Loucy (cell line): Measurements from ENCODE around the gene PRKAB1.

Experiments
- H2AFZ ChIP-seq: fragments of 200-600 bp; sonication (generic); 2 replicates; pipeline ENCODE4 v1.6.0; 2016; ENCODE audit warnings: antibody characterized with exemption, mild to moderate bottlenecking, low read length, moderate library complexity
- H3F3A ChIP-seq: fragments of 200-600 bp; 2 replicates; pipeline ENCODE4 v1.6.0; 2016; ENCODE audit warnings: antibody characterized with exemption, low read depth, mild to moderate bottlenecking
- H3K27me3 ChIP-seq: fragments of 200-600 bp; sonication (generic); 2 replicates; pipeline ENCODE4 v1.6.1; 2014; ENCODE audit warnings: low read length, mild to moderate bottlenecking; ENCODE audit not compliant: insufficient read depth, poor library complexity, severe bottlenecking
- H3K36me3 ChIP-seq: fragments of 200-600 bp; sonication (generic); 2 replicates; pipeline ENCODE4 v1.6.1; 2016; ENCODE audit warnings: low read length; ENCODE audit not compliant: insufficient read depth
- H3K4me1 ChIP-seq: fragments of 200-600 bp; sonication (generic); 2 replicates; pipeline ENCODE4 v1.5.1; 2014; ENCODE audit warnings: low read length, mild to moderate bottlenecking; ENCODE audit not compliant: insufficient read depth, poor library complexity, severe bottlenecking
- H3K4me2 ChIP-seq: fragments of 200-600 bp; sonication (generic); 2 replicates; pipeline ENCODE4 v1.6.0; 2014; ENCODE audit warnings: antibody characterized with exemption, low read length, low read depth, mild to moderate bottlenecking; ENCODE audit not compliant: poor library complexity, severe bottlenecking
- H3K4me3 ChIP-seq: fragments of 200-600 bp; sonication (generic); 2 replicates; pipeline ENCODE4 v1.5.1; 2014; ENCODE audit warnings: low read length, mild to moderate bottlenecking, mixed read lengths; ENCODE audit not compliant: poor library complexity, severe bottlenecking
- H3K79me2 ChIP-seq: fragments of 200-600 bp; sonication (generic); 2 replicates; pipeline ENCODE4 v1.6.1; 2014; ENCODE audit warnings: low read length; ENCODE audit not compliant: insufficient read depth
- H3K9ac ChIP-seq: fragments of 200-600 bp; sonication (generic); 2 replicates; pipeline ENCODE4 v1.6.0; 2014; ENCODE audit warnings: mild to moderate bottlenecking, low read depth, low read length, moderate library complexity; ENCODE audit not compliant: poor library complexity, severe bottlenecking
- H3K9me2 ChIP-seq: fragments of 200-600 bp; sonication (generic); replicated peaks from 2 replicates; pipeline ENCODE4 v1.6.1; 2016; ENCODE audit warnings: low read depth, low read length, mixed read lengths
- H3K9me3 ChIP-seq: fragments of 200-600 bp; sonication (generic); 2 replicates; pipeline ENCODE4 v1.6.1; 2014; ENCODE audit warnings: mild to moderate bottlenecking, antibody characterized with exemption, low read length, low read depth; ENCODE audit not compliant: insufficient read depth
- H4K20me1 ChIP-seq: fragments of 200-600 bp; sonication (generic); 2 replicates; pipeline ENCODE4 v1.6.0; 2014; ENCODE audit warnings: antibody characterized with exemption, low read length, mild to moderate bottlenecking; ENCODE audit not compliant: insufficient read depth, poor library complexity, severe bottlenecking
- CTCF ChIP-seq: fragments of 200-600 bp; sonication (generic); conservative IDR thresholded peaks from 2 replicates; pipeline ENCODE4 v1.5.1; 2014; ENCODE audit warnings: mild to moderate bottlenecking, antibody characterized with exemption, low read length
- EZH2phosphoT487 ChIP-seq: fragments of 200-600 bp; IDR thresholded peaks from 2 replicates; pipeline ENCODE4 v1.6.1; 2018; ENCODE audit warnings: antibody characterized with exemption, mild to moderate bottlenecking, moderate library complexity, borderline replicate concordance

The PRKAB1 gene

GRCh38 chr12:119659289-119659897 is 8.5 kb upstream of the PRKAB1 start:
- H3K4me2 ChIP-seq, result no peak overlapping the region

DNA sequence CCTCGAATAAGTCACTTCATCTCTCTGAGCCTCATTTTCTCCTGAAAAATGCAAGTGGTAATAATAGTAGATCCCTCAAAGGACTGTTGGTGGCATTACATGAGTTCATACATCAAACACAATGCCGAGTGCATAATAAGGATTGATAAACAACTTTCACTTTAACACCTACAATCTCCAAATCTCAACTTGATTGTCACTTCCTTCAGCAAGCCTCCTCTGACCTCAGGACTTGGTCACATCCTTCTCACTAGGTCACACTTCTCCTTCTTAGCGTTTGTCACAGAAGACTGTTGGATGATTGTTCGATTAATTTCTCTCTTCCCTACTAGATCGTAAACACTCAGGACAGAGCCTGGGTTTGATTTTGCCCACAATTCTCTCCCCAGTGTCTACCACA is 7.9 kb upstream of the PRKAB1 start:
- Histone ChIP-seq H3K9ac (no peak overlapping the region), H3K36me3 (no peaks in the 10 kb centered on the region), H2AFZ (no peak overlapping the region; the same call in 1 of the 2 replicates), H3K4me1 (peaks cover 3% of the 10 kb centered on the region), H3K27me3 (no peaks in the 10 kb centered on the region), H4K20me1 (no peaks in the 10 kb centered on the region), H3K4me2 (no peak overlapping the region), H3K9me3 (no peaks in the 10 kb centered on the region), H3K4me3 (no peak overlapping the region), H3K9me2 (no peaks in the 10 kb centered on the region), H3K79me2 (no peaks in the 10 kb centered on the region), H3F3A (no peaks in the 10 kb centered on the region)
- no peak for TF ChIP-seq EZH2phosphoT487
- TF ChIP-seq CTCF, result no peak

More at GRCh38 chr12:119659289-119659897, 8.5 kb upstream of the PRKAB1 start:
- TF ChIP-seq EZH2phosphoT487 (no peak), CTCF (peak; percentile 85)
- Histone ChIP-seq H3K4me1 (no peaks in the 10 kb centered on the region), H3F3A (no peaks in the 10 kb centered on the region), H3K4me3 (no peak overlapping the region), H3K79me2 (no peaks in the 10 kb centered on the region), H3K36me3 (no peaks in the 10 kb centered on the region), H3K9me2 (no peaks in the 10 kb centered on the region), H4K20me1 (no peaks in the 10 kb centered on the region), H3K27me3 (no peaks in the 10 kb centered on the region), H2AFZ (no peak overlapping the region), H3K9ac (no peak overlapping the region), H3K9me3 (peaks cover 3% of the 10 kb centered on the region; the same call in 1 of the 2 replicates)

- Histone ChIP-seq H3K4me1 (peaks cover 21% of the 10 kb centered on the region), H3K27me3 (no peaks in the 10 kb centered on the region), H3K79me2 (peaks cover 3% of the 10 kb centered on the region; the same call in 1 of the 2 replicates), H3K9ac (no peak overlapping the region), H3K9me2 (no peaks in the 10 kb centered on the region), H3K4me2 (no peak overlapping the region), H3K9me3 (no peaks in the 10 kb centered on the region), H2AFZ (no peak overlapping the region), H3F3A (0 out of 2 replicates have a peak, but pooled peaks cover under 1% of the 10 kb centered on the region), H4K20me1 (no peaks in the 10 kb centered on the region), H3K4me3 (no peak overlapping the region), H3K36me3 (no peaks in the 10 kb centered on the region)
- TF ChIP-seq CTCF (no peak), EZH2phosphoT487 (no peak)
Observed at GRCh38 chr12:119661882-119662281, 6.1 kb upstream of the PRKAB1 start.
